Fibroblast of lung (primary cell): ENCODE measurements around the gene SULT4A1. TPM values are rescaled to one million over a fixed set of nuclear protein-coding genes. Genes with fewer than 3 reads are reported as not detected.

ENCODE experiments used
- DNase-seq, 2 donors: peaks; one replicate each; pipeline versions ENCODE4 v3.0.0 to v3.0.0-alpha.2; 2010; ENCODE audit warnings: low read depth in 2 of 2
- H2AFZ ChIP-seq: 2 replicates; pipeline ENCODE4 v1.5.1; 2012; ENCODE audit warnings: low read length, control low read depth, inconsistent platforms
- H3K27ac ChIP-seq: 2 replicates; pipeline ENCODE4 v1.5.1; 2011; ENCODE audit warnings: low read length, control low read depth; ENCODE audit not compliant: insufficient read depth
- H3K27me3 ChIP-seq: 2 replicates; pipeline ENCODE4 v1.5.1; 2011; ENCODE audit warnings: mild to moderate bottlenecking, low read length; ENCODE audit not compliant: control insufficient read depth, insufficient read depth
- H3K36me3 ChIP-seq: 2 replicates; pipeline ENCODE4 v1.5.1; 2011; ENCODE audit warnings: low read length; ENCODE audit not compliant: control insufficient read depth, insufficient read depth
- H3K4me1 ChIP-seq: 2 replicates; pipeline ENCODE4 v1.5.1; 2011; ENCODE audit warnings: low read length; ENCODE audit not compliant: control insufficient read depth, insufficient read depth; ENCODE audit errors: extremely low read depth
- H3K4me2 ChIP-seq: 2 replicates; pipeline ENCODE4 v1.5.1; 2011; ENCODE audit warnings: low read length, control low read depth; ENCODE audit not compliant: insufficient read depth; ENCODE audit errors: extremely low read depth
- H3K4me3 ChIP-seq, 4 experiments: fragments of 200-600 bp in 1 of 4; sonication (generic) in 1 of 4; replicated peaks in 1 of 4; 2 replicates each; pipeline ENCODE4 v1.5.1; 2011 to 2016; ENCODE audit warnings: low read length in 4 of 4, low read depth in 3 of 4, mild to moderate bottlenecking in 3 of 4, control low read depth in 2 of 4, inconsistent platforms in 1 of 4, mixed read lengths in 1 of 4; ENCODE audit not compliant: insufficient read depth in 1 of 4; ENCODE audit errors: control extremely low read depth in 1 of 4
- H3K79me2 ChIP-seq: 2 replicates; pipeline ENCODE4 v1.5.1; 2012; ENCODE audit warnings: mild to moderate bottlenecking, low read length, inconsistent platforms; ENCODE audit not compliant: control insufficient read depth, insufficient read depth
- H3K9ac ChIP-seq: 2 replicates; pipeline ENCODE4 v1.5.1; 2011; ENCODE audit warnings: mild to moderate bottlenecking, low read length, control low read depth; ENCODE audit not compliant: insufficient read depth
- H3K9me3 ChIP-seq: 2 replicates; pipeline ENCODE4 v1.5.1; 2012; ENCODE audit warnings: low read depth, low read length; ENCODE audit not compliant: control insufficient read depth, insufficient read depth
- H4K20me1 ChIP-seq: 2 replicates; pipeline ENCODE4 v1.5.1; 2011; ENCODE audit warnings: low read length; ENCODE audit not compliant: control insufficient read depth, insufficient read depth; ENCODE audit errors: extremely low read depth
- CTCF ChIP-seq, 2 donors: IDR thresholded peaks in 1 of 2; conservative IDR thresholded peaks in 1 of 2; 1 replicate in 1 of 2; 2 replicates in 1 of 2; pipeline ENCODE4 v1.5.1; 2011 to 2012; ENCODE audit warnings: low read length in 2 of 2, control low read depth in 1 of 2, inconsistent platforms in 1 of 2, low read depth in 1 of 2, mild to moderate bottlenecking in 1 of 2
- EZH2 ChIP-seq: IDR thresholded peaks from 2 replicates; pipeline ENCODE4 v1.5.1; 2012; ENCODE audit warnings: low read length, control low read depth, mild to moderate bottlenecking; ENCODE audit errors: missing control alignments
- polyA plus RNA-seq, 2 donors: library from polyadenylated mRNA; depleted of rRNA in 1 of 2; stranded (reverse) in 1 of 2; unstranded in 1 of 2; fragments of >200 nt; gene quantifications; 2 replicates each; pipeline ENCODE4 v1.2.1, GENCODE V29; 2011 to 2012; ENCODE audit warnings: missing spikeins in 1 of 2
- total RNA-seq: library from RNA; depleted of rRNA; stranded (reverse); fragments of >200 nt; gene quantifications from 2 replicates; pipeline ENCODE4 v1.2.1, GENCODE V29; 2014

The SULT4A1 gene
- total and polyA plus RNA-seq, 2 donors (not counting 1 experiment from before 2014, with no cell fraction given): 0.16 to 0.50 TPM

DNA sequence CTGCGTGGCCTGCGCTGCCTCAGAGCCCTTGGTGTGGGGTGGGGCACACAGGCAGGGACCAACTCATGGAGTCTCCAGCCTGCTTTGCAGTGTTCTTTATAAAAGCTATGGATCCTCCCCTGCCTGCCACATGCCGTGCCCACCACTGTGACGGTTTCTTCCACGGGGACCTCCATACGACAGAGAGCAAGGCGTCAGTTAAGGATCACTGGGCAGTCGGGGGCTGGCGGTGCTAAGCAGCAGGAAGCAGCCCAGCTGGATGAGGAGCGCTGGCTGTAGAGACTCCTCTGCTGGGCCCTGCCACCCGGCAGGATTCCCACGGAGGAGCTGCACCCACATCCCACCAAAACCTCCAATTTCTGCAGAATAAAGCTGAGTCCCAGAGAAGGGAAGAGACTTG lies 27.1 kb downstream of the SULT4A1 start:
- H2AFZ ChIP-seq: no peak overlapping the region
- no peak overlapping the region for H3K27ac ChIP-seq
- peaks cover 6% of the 10 kb centered on the region for H3K4me1 ChIP-seq
- H3K79me2 ChIP-seq: no peaks in the 10 kb centered on the region
- no peaks in the 10 kb centered on the region for H3K9me3 ChIP-seq
- no peaks in the 10 kb centered on the region for H3K27me3 ChIP-seq
- no peak for DNase-seq
- H3K4me3 ChIP-seq: no peak overlapping the region
- no peak overlapping the region for H3K9ac ChIP-seq
- no peak overlapping the region for H3K4me2 ChIP-seq
- TF ChIP-seq CTCF (conservative IDR thresholded peaks at IDR 0.05 in 1 of 2, IDR thresholded peaks at IDR 0.05 in 1 of 2; ENCODE audit: low read depth in 1 of 2, low read length in 2 of 2): no peak
- TF ChIP-seq EZH2: no peak
- no peaks in the 10 kb centered on the region for H3K36me3 ChIP-seq
- no peaks in the 10 kb centered on the region for H4K20me1 ChIP-seq

- no peaks in the 10 kb centered on the region for H3K27me3 ChIP-seq
- TF ChIP-seq EZH2: peak; percentile 57
- no peak for TF ChIP-seq CTCF (conservative IDR thresholded peaks at IDR 0.05 in 1 of 2, IDR thresholded peaks at IDR 0.05 in 1 of 2; ENCODE audit: low read depth in 1 of 2, low read length in 2 of 2)
- no peak overlapping the region for H3K4me2 ChIP-seq
- DNase-seq: no peak
- H4K20me1 ChIP-seq: no peaks in the 10 kb centered on the region
- H3K79me2 ChIP-seq: no peaks in the 10 kb centered on the region
- H3K27ac ChIP-seq: no peak overlapping the region
- no peak overlapping the region for H3K4me3 ChIP-seq
- H2AFZ ChIP-seq: no peak overlapping the region
- peaks cover 17% of the 10 kb centered on the region for H3K4me1 ChIP-seq
- no peaks in the 10 kb centered on the region for H3K9me3 ChIP-seq
- no peak overlapping the region for H3K9ac ChIP-seq
- no peaks in the 10 kb centered on the region for H3K36me3 ChIP-seq
Observed at GRCh38 chr22:43833286-43834240, 28.8 kb downstream of the SULT4A1 start.

DNA sequence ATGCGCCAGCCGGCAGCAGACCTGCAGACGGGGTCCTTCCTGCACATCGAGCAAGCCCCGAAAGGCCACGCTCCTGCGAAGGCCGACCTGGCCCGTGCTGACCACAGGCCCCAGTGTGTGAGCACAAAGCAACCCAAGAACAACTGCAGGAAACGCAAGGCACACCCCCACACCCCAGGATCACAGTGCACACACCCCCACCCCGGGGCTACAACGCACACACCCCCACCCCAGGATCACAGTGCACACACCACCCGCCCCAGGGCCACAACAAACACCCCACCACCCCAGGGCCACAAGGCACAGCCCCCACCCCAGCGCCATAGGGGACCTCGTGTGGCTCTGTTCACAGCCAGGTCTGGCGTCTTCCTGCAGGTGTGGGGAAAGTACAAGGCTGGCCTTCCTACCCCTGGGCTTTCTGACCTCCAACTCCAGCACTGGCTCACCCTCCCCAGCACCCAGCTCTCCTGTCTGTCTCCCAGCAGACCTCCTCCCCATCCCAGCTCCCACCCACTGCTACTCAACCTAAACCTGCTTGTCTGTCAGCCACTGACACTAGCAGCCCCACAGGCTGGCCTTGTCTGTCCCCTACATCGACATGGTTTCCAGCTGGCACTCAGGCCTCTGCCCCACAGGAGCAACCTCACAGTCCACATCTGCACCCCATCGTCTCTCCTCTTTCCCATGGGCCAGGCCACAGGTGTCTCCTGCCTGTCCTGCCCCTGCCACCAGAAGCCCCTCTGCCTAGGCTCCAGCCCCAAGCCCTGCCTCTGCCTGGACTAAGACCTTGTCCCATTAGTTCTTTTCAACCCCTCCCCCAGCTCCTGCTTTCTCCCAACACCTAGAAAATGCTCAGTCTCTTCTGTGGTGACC lies 29.7 kb downstream of the SULT4A1 start:
- TF ChIP-seq CTCF (conservative IDR thresholded peaks at IDR 0.05 in 1 of 2, IDR thresholded peaks at IDR 0.05 in 1 of 2; ENCODE audit: low read depth in 1 of 2, low read length in 2 of 2): no peak
- no peak for TF ChIP-seq EZH2
- no peak for DNase-seq

More for the DNA sequence above, 29.7 kb downstream of the SULT4A1 start:
- Histone ChIP-seq H3K79me2 (no peaks in the 10 kb centered on the region), H3K27me3 (no peaks in the 10 kb centered on the region), H3K4me2 (no peak overlapping the region), H4K20me1 (no peaks in the 10 kb centered on the region), H3K27ac (no peak overlapping the region), H3K4me1 (peaks cover 17% of the 10 kb centered on the region), H3K9ac (no peak overlapping the region), H3K9me3 (no peaks in the 10 kb centered on the region), H3K4me3 (no peak overlapping the region), H3K36me3 (no peaks in the 10 kb centered on the region), H2AFZ (no peak overlapping the region)
